ENCODE measurements around the gene YIPF7. TPM values are rescaled to one million over a fixed set of nuclear protein-coding genes. Genes with fewer than 3 reads are reported as not detected.

The YIPF7 gene
- total and polyA plus RNA-seq, 4 donors, result 0.63 to 1.8 (median 1.1) TPM

GRCh38 chr4:44632733-44633132, 18.7 kb downstream of the YIPF7 start:
- H3K36me3 ChIP-seq (ENCODE audit: control insufficient read depth, insufficient read depth, low read length), result no peaks in the 10 kb centered on the region
- H3K9me3 ChIP-seq (ENCODE audit: control insufficient read depth, insufficient read depth, low read length), result no peaks in the 10 kb centered on the region
- no peak overlapping the region for H3K27ac ChIP-seq (ENCODE audit: low read depth, low read length)
- 91% methylated on average over 4 of the region's 8 CpGs for WGBS (ENCODE audit: insufficient coverage)
- no peaks in the 10 kb centered on the region for H3K4me1 ChIP-seq (ENCODE audit: control insufficient read depth, insufficient read depth, low read length)
- no peak for DNase-seq (ENCODE audit: low read depth in 4 of 6, low spot score in 6 of 6)
- no peaks in the 10 kb centered on the region for H3K27me3 ChIP-seq (ENCODE audit: control insufficient read depth, insufficient read depth, low read length)
- no peak overlapping the region for H3K4me3 ChIP-seq (ENCODE audit: low read depth, low read length)

- Histone ChIP-seq H3K36me3 (ENCODE audit: control insufficient read depth, insufficient read depth, low read length) (no peaks in the 10 kb centered on the region), H3K27ac (ENCODE audit: low read depth, low read length) (no peak overlapping the region), H3K9me3 (ENCODE audit: control insufficient read depth, insufficient read depth, low read length) (no peaks in the 10 kb centered on the region), H3K27me3 (ENCODE audit: control insufficient read depth, insufficient read depth, low read length) (no peaks in the 10 kb centered on the region), H3K4me3 (ENCODE audit: low read depth, low read length) (no peak overlapping the region), H3K4me1 (ENCODE audit: control insufficient read depth, insufficient read depth, low read length) (no peaks in the 10 kb centered on the region)
- peak in 2 of 6 donors; percentile 17 to 74 for DNase-seq (ENCODE audit: low read depth in 4 of 6, low spot score in 6 of 6)
- WGBS (ENCODE audit: insufficient coverage), result no CpG with 5 or more reads among the region's 4 CpGs
These were observed 19.3 kb downstream of the YIPF7 start for GRCh38 chr4:44632089-44632488.

DNA sequence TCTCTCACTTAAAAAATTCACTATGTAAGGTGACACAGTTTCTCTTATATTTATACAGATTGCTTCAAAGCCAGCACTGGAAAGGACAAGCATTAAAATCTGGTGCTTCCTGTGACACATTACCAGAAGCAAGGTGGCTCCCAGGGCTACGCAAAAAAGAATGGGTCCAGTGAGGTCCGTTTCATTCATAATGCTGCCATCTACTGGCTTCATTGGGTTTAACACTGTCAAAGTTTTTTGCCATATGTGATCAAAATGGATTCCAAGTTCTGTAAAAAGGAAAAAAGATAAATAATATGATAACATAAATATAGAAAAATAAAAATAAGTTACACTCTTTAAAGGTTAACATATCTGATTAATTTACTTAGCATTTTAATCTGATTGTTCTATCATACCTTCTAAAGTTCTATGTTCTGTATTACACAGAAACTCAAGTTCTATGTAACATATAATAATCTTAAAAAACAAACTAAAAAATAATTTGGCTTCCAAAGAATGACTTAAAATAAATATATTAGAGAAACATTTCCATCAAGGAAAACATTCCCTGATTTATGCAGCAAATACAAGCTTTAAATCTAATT, 22.1 kb downstream of the YIPF7 start:
- Histone ChIP-seq H3K36me3 (ENCODE audit: control insufficient read depth, insufficient read depth, low read length) (no peaks in the 10 kb centered on the region), H3K9me3 (ENCODE audit: control insufficient read depth, insufficient read depth, low read length) (no peaks in the 10 kb centered on the region), H3K4me3 (ENCODE audit: low read depth, low read length) (no peak overlapping the region), H3K27me3 (ENCODE audit: control insufficient read depth, insufficient read depth, low read length) (no peaks in the 10 kb centered on the region), H3K4me1 (ENCODE audit: control insufficient read depth, insufficient read depth, low read length) (no peaks in the 10 kb centered on the region), H3K27ac (ENCODE audit: low read depth, low read length) (no peak overlapping the region)
- peak; percentile 39 to 93 (median 63) for DNase-seq (ENCODE audit: low read depth in 4 of 6, low spot score in 6 of 6)
- 0% methylated on average over 2 of the region's 2 CpGs for WGBS (ENCODE audit: insufficient coverage)

- 33% methylated on average over 1 of the region's 1 CpG for WGBS (ENCODE audit: insufficient coverage)
- H3K36me3 ChIP-seq (ENCODE audit: control insufficient read depth, insufficient read depth, low read length), result no peaks in the 10 kb centered on the region
- peak in 2 of 6 donors; percentile 26 to 28 for DNase-seq (ENCODE audit: low read depth in 4 of 6, low spot score in 6 of 6)
These were observed 27.7 kb downstream of the YIPF7 start for GRCh38 chr4:44623676-44624075.

GRCh38 chr4:44616621-44617020, 34.8 kb downstream of the YIPF7 start:
- no peak overlapping the region for H3K27ac ChIP-seq (ENCODE audit: low read depth, low read length)

More at GRCh38 chr4:44623676-44624075, 27.7 kb downstream of the YIPF7 start:
- no peaks in the 10 kb centered on the region for H3K27me3 ChIP-seq (ENCODE audit: control insufficient read depth, insufficient read depth, low read length)
- H3K27ac ChIP-seq (ENCODE audit: low read depth, low read length), result no peak overlapping the region
- no peaks in the 10 kb centered on the region for H3K9me3 ChIP-seq (ENCODE audit: control insufficient read depth, insufficient read depth, low read length)
- H3K4me3 ChIP-seq (ENCODE audit: low read depth, low read length), result no peak overlapping the region
- no peaks in the 10 kb centered on the region for H3K4me1 ChIP-seq (ENCODE audit: control insufficient read depth, insufficient read depth, low read length)

DNA sequence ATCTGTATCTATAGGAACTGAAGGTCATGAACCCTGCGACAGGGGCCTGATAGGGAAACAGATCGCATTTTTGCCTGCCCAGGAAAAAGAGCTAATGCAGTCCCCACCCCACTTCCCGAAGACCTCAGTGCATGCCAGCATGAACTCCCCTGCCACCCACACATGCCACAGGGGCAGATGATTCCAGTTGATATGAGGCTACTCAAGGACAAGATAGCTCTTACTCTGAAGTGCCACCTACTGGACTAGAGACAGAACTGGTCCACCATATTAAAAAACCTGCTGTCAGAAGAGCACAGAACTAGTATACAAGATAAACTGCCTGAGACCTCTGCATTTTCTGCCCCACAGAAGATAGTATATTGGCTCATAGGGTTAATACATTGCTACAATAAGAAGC, 68.0 kb downstream of the YIPF7 start:
- H3K36me3 ChIP-seq (ENCODE audit: control insufficient read depth, insufficient read depth, low read length), result no peaks in the 10 kb centered on the region
- H3K9me3 ChIP-seq (ENCODE audit: control insufficient read depth, insufficient read depth, low read length), result peaks cover 5% of the 10 kb centered on the region
- DNase-seq (ENCODE audit: low read depth in 4 of 6, low spot score in 6 of 6), result no peak
- H3K27ac ChIP-seq (ENCODE audit: low read depth, low read length), result no peak overlapping the region
- no peaks in the 10 kb centered on the region for H3K4me1 ChIP-seq (ENCODE audit: control insufficient read depth, insufficient read depth, low read length)
- no peaks in the 10 kb centered on the region for H3K27me3 ChIP-seq (ENCODE audit: control insufficient read depth, insufficient read depth, low read length)
- WGBS (ENCODE audit: insufficient coverage), result 96% methylated on average over 3 of the region's 3 CpGs
- H3K4me3 ChIP-seq (ENCODE audit: low read depth, low read length), result no peak overlapping the region

More at GRCh38 chr4:44616621-44617020, 34.8 kb downstream of the YIPF7 start:
- WGBS (ENCODE audit: insufficient coverage), result no CpG with 5 or more reads among the region's 1 CpG
- Histone ChIP-seq H3K36me3 (ENCODE audit: control insufficient read depth, insufficient read depth, low read length) (no peaks in the 10 kb centered on the region), H3K4me1 (ENCODE audit: control insufficient read depth, insufficient read depth, low read length) (no peaks in the 10 kb centered on the region), H3K27me3 (ENCODE audit: control insufficient read depth, insufficient read depth, low read length) (no peaks in the 10 kb centered on the region), H3K9me3 (ENCODE audit: control insufficient read depth, insufficient read depth, low read length) (no peaks in the 10 kb centered on the region), H3K4me3 (ENCODE audit: low read depth, low read length) (no peak overlapping the region)
- DNase-seq (ENCODE audit: low read depth in 4 of 6, low spot score in 6 of 6), result no peak

- no peak overlapping the region for H3K27ac ChIP-seq (ENCODE audit: low read depth, low read length)
- H3K36me3 ChIP-seq (ENCODE audit: control insufficient read depth, insufficient read depth, low read length), result no peaks in the 10 kb centered on the region
- peaks cover 5% of the 10 kb centered on the region for H3K9me3 ChIP-seq (ENCODE audit: control insufficient read depth, insufficient read depth, low read length)
- no peak for DNase-seq (ENCODE audit: low read depth in 4 of 6, low spot score in 6 of 6)
- H3K27me3 ChIP-seq (ENCODE audit: control insufficient read depth, insufficient read depth, low read length), result no peaks in the 10 kb centered on the region
- no peaks in the 10 kb centered on the region for H3K4me1 ChIP-seq (ENCODE audit: control insufficient read depth, insufficient read depth, low read length)
- no peak overlapping the region for H3K4me3 ChIP-seq (ENCODE audit: low read depth, low read length)
These were observed 71.2 kb downstream of the YIPF7 start for GRCh38 chr4:44580231-44580630.

DNA sequence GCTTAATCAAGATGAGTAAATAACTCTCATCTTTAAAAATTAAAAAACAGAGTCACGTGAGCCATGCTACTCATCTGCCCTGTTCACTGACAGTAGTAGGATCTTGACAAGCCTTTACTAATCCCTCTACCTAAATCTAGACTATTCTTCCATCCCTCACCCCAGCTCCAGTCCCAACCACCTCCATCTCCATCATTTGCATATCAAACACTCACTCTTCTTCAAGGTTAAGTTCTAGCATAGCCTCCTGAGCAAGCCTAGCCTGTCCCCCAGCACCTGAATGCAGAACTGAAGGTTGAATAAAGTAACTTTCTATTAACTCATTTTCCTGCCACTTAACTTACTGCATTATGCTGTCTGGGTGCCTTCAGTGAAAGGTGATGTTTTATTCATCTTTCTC, 72.5 kb downstream of the YIPF7 start:
- no peak for DNase-seq (ENCODE audit: low read depth in 4 of 6, low spot score in 6 of 6)
- H3K36me3 ChIP-seq (ENCODE audit: control insufficient read depth, insufficient read depth, low read length), result no peaks in the 10 kb centered on the region
- peaks cover 1% of the 10 kb centered on the region for H3K9me3 ChIP-seq (ENCODE audit: control insufficient read depth, insufficient read depth, low read length)
- no peak overlapping the region for H3K27ac ChIP-seq (ENCODE audit: low read depth, low read length)
- no peaks in the 10 kb centered on the region for H3K4me1 ChIP-seq (ENCODE audit: control insufficient read depth, insufficient read depth, low read length)
- no peaks in the 10 kb centered on the region for H3K27me3 ChIP-seq (ENCODE audit: control insufficient read depth, insufficient read depth, low read length)
- no peak overlapping the region for H3K4me3 ChIP-seq (ENCODE audit: low read depth, low read length)
- 33% methylated on average over 1 of the region's 1 CpG for WGBS (ENCODE audit: insufficient coverage)

Other genes starting within 250 kb of the YIPF7 start
- 10 to 100 TPM in 1 of 2 donors, 1 to 10 TPM in 1; 4.1 to 12.8 TPM for gene KCTD8, start 202.8 kb downstream of the YIPF7 start, total RNA-seq
- 10 to 100 TPM; 26.8 to 27.1 TPM for gene KCTD8, start 202.8 kb downstream of the YIPF7 start, polyA plus RNA-seq (ENCODE audit: insufficient read length in 2 of 2)
- 10 to 100 TPM; 21.9 to 33.2 TPM for gene GUF1, start 26.8 kb upstream of the YIPF7 start, total RNA-seq
- 10 to 100 TPM; 22.8 to 30.4 TPM for gene GUF1, start 26.8 kb upstream of the YIPF7 start, polyA plus RNA-seq (ENCODE audit: insufficient read length in 2 of 2)
- gene GNPDA2, start 74.9 kb upstream of the YIPF7 start, total RNA-seq, result 10 to 100 TPM; 25.3 to 39.0 TPM
- 10 to 100 TPM; 29.2 to 37.2 TPM for gene GNPDA2, start 74.9 kb upstream of the YIPF7 start, polyA plus RNA-seq (ENCODE audit: insufficient read length in 2 of 2)

Measured in spinal cord (tissue), 10 donors.